ENCODE measurements around the gene POMGNT1.

POMGNT1 gene

DNA sequence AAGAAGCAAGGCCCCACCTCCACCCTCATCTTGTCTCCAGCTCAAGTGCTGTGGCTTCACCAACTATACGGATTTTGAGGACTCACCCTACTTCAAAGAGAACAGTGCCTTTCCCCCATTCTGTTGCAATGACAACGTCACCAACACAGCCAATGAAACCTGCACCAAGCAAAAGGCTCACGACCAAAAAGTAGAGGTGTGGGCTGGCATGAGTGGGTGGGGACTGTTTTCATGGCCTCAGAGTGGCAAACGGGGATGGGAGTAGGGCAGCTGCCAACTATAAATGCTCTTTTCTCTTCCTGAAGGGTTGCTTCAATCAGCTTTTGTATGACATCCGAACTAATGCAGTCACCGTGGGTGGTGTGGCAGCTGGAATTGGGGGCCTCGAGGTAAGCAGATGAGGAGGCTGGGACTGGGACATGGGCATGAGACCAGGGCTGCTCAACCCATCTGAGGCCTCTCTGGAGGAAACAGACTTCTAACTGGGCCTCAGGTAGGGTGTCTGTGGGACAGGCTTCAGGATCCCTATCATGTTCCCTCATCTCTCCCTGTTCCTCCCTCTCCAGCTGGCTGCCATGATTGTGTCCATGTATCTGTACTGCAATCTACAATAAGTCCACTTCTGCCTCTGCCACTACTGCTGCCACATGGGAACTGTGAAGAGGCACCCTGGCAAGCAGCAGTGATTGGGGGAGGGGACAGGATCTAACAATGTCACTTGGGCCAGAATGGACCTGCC, 13.1 kb downstream of the POMGNT1 start:
- no peaks in the 10 kb centered on the region for H3F3A ChIP-seq (ENCODE audit: insufficient read depth, low read length)
- H4K20me1 ChIP-seq (ENCODE audit: insufficient read depth, low read length), result no peaks in the 10 kb centered on the region
- no peaks in the 10 kb centered on the region; the same call in 1 of the 2 replicates for H3K36me3 ChIP-seq (ENCODE audit: insufficient read depth, low read length)
- no peak overlapping the region for H2AFZ ChIP-seq (ENCODE audit: low read length)
- H3K4me2 ChIP-seq (ENCODE audit: low read length), result no peak overlapping the region
- TF ChIP-seq, protein P1, sequence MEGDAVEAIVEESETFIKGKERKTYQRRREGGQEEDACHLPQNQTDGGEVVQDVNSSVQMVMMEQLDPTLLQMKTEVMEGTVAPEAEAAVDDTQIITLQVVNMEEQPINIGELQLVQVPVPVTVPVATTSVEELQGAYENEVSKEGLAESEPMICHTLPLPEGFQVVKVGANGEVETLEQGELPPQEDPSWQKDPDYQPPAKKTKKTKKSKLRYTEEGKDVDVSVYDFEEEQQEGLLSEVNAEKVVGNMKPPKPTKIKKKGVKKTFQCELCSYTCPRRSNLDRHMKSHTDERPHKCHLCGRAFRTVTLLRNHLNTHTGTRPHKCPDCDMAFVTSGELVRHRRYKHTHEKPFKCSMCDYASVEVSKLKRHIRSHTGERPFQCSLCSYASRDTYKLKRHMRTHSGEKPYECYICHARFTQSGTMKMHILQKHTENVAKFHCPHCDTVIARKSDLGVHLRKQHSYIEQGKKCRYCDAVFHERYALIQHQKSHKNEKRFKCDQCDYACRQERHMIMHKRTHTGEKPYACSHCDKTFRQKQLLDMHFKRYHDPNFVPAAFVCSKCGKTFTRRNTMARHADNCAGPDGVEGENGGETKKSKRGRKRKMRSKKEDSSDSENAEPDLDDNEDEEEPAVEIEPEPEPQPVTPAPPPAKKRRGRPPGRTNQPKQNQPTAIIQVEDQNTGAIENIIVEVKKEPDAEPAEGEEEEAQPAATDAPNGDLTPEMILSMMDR (IDR thresholded peaks at IDR 0.05; ENCODE audit: low read length), result no peak
- TF ChIP-seq EZH2 (IDR thresholded peaks at IDR 0.05; ENCODE audit: borderline replicate concordance, low read length), result no peak
- no peak overlapping the region for H3K27ac ChIP-seq (ENCODE audit: low read depth, low read length, poor library complexity, severe bottlenecking)
- no peaks in the 10 kb centered on the region for H3K27me3 ChIP-seq (ENCODE audit: insufficient read depth, low read length)
- H3K79me2 ChIP-seq (ENCODE audit: insufficient read depth, low read length), result no peaks in the 10 kb centered on the region
- no peak overlapping the region for H3K9ac ChIP-seq (ENCODE audit: low read length)
- H3K4me1 ChIP-seq (ENCODE audit: insufficient read depth, low read length, severe bottlenecking), result no peaks in the 10 kb centered on the region
- H3K9me3 ChIP-seq (ENCODE audit: low read length), result no peaks in the 10 kb centered on the region
- H3K9me2 ChIP-seq (ENCODE audit: low read depth, low read length), result no peaks in the 10 kb centered on the region
- no peak overlapping the region for H3K4me3 ChIP-seq (ENCODE audit: low read depth, low read length, poor library complexity, severe bottlenecking)

DNA sequence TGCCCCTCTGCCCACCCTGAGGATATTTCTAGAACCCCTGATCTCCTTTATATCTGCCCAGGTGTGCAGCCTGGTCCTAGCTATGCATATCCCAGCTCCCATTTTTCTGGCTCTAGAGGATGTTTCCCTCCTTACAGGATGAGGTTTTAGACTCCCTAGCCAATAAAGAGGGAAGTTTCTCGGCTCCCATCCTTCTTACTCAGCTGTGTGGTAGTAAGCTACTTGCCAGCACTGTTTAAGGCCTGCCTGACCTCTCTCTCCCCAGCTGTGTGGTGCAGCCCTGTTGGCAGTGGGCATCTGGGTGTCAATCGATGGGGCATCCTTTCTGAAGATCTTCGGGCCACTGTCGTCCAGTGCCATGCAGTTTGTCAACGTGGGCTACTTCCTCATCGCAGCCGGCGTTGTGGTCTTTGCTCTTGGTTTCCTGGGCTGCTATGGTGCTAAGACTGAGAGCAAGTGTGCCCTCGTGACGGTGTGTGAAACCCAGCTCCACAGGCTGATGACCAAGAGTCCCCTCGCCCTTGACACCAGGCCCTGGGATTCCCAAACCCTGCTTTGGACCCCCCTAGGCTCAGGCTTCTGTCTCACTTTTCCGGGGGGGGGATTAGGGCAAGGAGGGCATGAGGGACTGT, 14.2 kb downstream of the POMGNT1 start:
- Histone ChIP-seq H3K27me3 (ENCODE audit: insufficient read depth, low read length) (no peaks in the 10 kb centered on the region), H3K4me2 (ENCODE audit: low read length) (no peak overlapping the region), H3K27ac (ENCODE audit: low read depth, low read length, poor library complexity, severe bottlenecking) (no peak overlapping the region), H3K4me1 (ENCODE audit: insufficient read depth, low read length, severe bottlenecking) (no peaks in the 10 kb centered on the region), H3K9ac (ENCODE audit: low read length) (no peak overlapping the region), H3F3A (ENCODE audit: insufficient read depth, low read length) (no peaks in the 10 kb centered on the region), H3K9me3 (ENCODE audit: low read length) (no peaks in the 10 kb centered on the region), H3K36me3 (ENCODE audit: insufficient read depth, low read length) (no peaks in the 10 kb centered on the region; the same call in 1 of the 2 replicates), H3K9me2 (ENCODE audit: low read depth, low read length) (no peaks in the 10 kb centered on the region), H2AFZ (ENCODE audit: low read length) (no peak overlapping the region), H4K20me1 (ENCODE audit: insufficient read depth, low read length) (no peaks in the 10 kb centered on the region), H3K4me3 (ENCODE audit: low read depth, low read length, poor library complexity, severe bottlenecking) (no peak overlapping the region), H3K79me2 (ENCODE audit: insufficient read depth, low read length) (no peaks in the 10 kb centered on the region)
- TF ChIP-seq, protein P1 (IDR thresholded peaks at IDR 0.05; ENCODE audit: low read length), result no peak
- TF ChIP-seq EZH2 (IDR thresholded peaks at IDR 0.05; ENCODE audit: borderline replicate concordance, low read length), result no peak

DNA sequence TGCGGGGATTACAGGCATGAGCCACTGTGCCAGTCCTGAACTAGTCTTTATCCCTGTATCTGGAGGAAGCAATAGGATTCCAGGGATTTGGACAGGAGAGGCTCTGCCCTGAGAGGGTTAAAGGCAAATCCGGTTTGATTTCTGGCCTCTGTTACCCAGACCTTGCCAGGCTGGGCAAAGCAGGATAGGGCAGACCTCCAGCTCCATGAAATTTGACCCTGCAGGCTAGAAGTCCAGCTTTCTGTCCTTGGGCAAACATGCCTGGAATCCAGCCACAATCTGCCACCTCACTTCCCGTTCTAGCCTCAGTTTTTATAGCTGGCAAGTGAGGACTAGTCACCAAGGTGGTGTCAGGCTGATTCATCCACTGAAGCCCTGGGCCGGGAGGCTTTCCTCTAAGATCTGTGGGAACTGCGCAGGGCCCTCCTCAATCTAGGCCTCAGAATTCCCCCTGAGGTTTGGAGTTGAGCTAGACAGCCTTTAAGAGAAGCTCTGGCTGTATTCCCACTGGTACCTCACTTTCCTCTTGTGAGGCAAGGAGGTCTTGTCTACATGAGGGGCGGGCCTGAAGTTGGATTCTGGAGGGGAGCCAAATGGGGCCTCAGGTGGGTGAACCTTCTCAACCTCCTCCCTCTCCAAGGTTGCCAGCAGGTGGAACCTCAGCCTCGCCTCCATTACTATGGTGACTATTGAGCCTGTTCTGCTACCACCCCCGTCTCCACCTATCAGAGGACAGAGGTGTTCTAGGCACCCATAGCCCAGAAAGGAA, 15.0 kb downstream of the POMGNT1 start:
- Histone ChIP-seq H3K9ac (ENCODE audit: low read length) (no peak overlapping the region), H3K4me2 (ENCODE audit: low read length) (no peak overlapping the region), H3K27me3 (ENCODE audit: insufficient read depth, low read length) (no peaks in the 10 kb centered on the region), H2AFZ (ENCODE audit: low read length) (no peak overlapping the region), H3K9me2 (ENCODE audit: low read depth, low read length) (no peaks in the 10 kb centered on the region), H3K79me2 (ENCODE audit: insufficient read depth, low read length) (no peaks in the 10 kb centered on the region), H3K4me3 (ENCODE audit: low read depth, low read length, poor library complexity, severe bottlenecking) (no peak overlapping the region), H4K20me1 (ENCODE audit: insufficient read depth, low read length) (no peaks in the 10 kb centered on the region), H3K27ac (ENCODE audit: low read depth, low read length, poor library complexity, severe bottlenecking) (no peak overlapping the region), H3K36me3 (ENCODE audit: insufficient read depth, low read length) (no peaks in the 10 kb centered on the region), H3K4me1 (ENCODE audit: insufficient read depth, low read length, severe bottlenecking) (no peaks in the 10 kb centered on the region), H3K9me3 (ENCODE audit: low read length) (no peaks in the 10 kb centered on the region), H3F3A (ENCODE audit: insufficient read depth, low read length) (no peaks in the 10 kb centered on the region)
- TF ChIP-seq, protein P1 (IDR thresholded peaks at IDR 0.05; ENCODE audit: low read length), result no peak
- no peak for TF ChIP-seq EZH2 (IDR thresholded peaks at IDR 0.05; ENCODE audit: borderline replicate concordance, low read length)
